Stimulated activated naive B cell treated with anti-CD40 and anti-IgM and Interleukin-4, amounts not matched to agents 10 μg/mL and 1 μg/mL and 100 μg/mL, for 72 hours (primary cell): ENCODE measurements around the gene KCNMA1.

Source experiments
- ATAC-seq, 2 donors: fragments of 150-1000 bp; cut with Tn5 transposase; replicated peaks; 2 replicates each; pipeline ENCODE4 v1.10.0; 2021; ENCODE audit warnings: moderate library complexity in 1 of 2
- DNase-seq: peaks from one replicate; pipeline ENCODE4 v3.0.0; 2021
- H3K27ac Mint-ChIP-seq: one replicate; pipeline ENCODE4 v1.8.0; 2022; ENCODE audit warnings: mild to moderate bottlenecking, mixed read lengths
- H3K27me3 Mint-ChIP-seq, 2 donors: one replicate each; pipeline ENCODE4 v1.8.0; 2022; ENCODE audit warnings: mixed read lengths in 2 of 2
- H3K36me3 Mint-ChIP-seq, 2 donors: one replicate each; pipeline ENCODE4 v1.8.0; 2022; ENCODE audit warnings: mixed read lengths in 2 of 2, mild to moderate bottlenecking in 1 of 2
- H3K4me1 Mint-ChIP-seq, 2 donors: one replicate each; pipeline ENCODE4 v1.8.0; 2022; ENCODE audit warnings: mixed read lengths in 2 of 2, mild to moderate bottlenecking in 1 of 2
- H3K4me3 Mint-ChIP-seq, 2 donors: one replicate each; pipeline ENCODE4 v1.8.0; 2022; ENCODE audit warnings: mild to moderate bottlenecking in 2 of 2, mixed read lengths in 2 of 2, moderate library complexity in 1 of 2
- H3K9me3 Mint-ChIP-seq, 2 donors: one replicate each; pipeline ENCODE4 v1.8.0; 2022; ENCODE audit warnings: mixed read lengths in 2 of 2, mild to moderate bottlenecking in 1 of 2

The KCNMA1 gene

GRCh38 chr10:76935941-76936613 lies 701.5 kb downstream of the KCNMA1 start:
- peaks cover 3 to 21% of the 10 kb centered on the region in 2 donors for H3K27me3 Mint-ChIP-seq
- H3K27ac Mint-ChIP-seq, result no peak overlapping the region
- H3K9me3 Mint-ChIP-seq, result peaks cover 0 to 3% of the 10 kb centered on the region in 2 donors
- DNase-seq, result no peak
- no peaks in the 10 kb centered on the region for H3K36me3 Mint-ChIP-seq
- no peaks in the 10 kb centered on the region for H3K4me1 Mint-ChIP-seq
- no peak overlapping the region for H3K4me3 Mint-ChIP-seq
- no peak for ATAC-seq

DNA sequence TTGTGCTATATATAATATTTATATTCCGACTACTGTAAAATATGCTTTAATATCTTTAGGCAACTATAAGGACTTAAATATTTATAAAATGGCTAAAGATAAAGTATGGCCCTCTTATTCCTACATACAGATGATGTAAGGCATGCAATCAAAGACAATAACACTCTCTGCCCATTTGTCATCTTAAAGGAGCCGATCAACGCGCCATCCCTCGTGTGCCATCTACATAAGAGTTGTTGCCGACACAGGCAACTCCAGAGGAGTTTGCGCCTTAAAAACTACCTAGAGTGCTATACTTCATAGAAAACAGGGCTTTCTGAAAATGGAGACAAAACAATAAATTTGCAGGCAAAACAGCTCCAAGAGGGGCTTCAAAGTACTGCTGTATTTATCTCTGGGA lies 709.0 kb downstream of the KCNMA1 start:
- DNase-seq (no peak), ATAC-seq (no peak)
- Mint-ChIP-seq H3K9me3 (peaks cover 2 to 4% of the 10 kb centered on the region in 2 donors), H3K36me3 (no peaks in the 10 kb centered on the region), H3K4me3 (no peak overlapping the region), H3K27ac (no peak overlapping the region), H3K4me1 (no peaks in the 10 kb centered on the region), H3K27me3 (no peaks in the 10 kb centered on the region)

GRCh38 chr10:76925636-76926405 lies 711.8 kb downstream of the KCNMA1 start:
- no peaks in the 10 kb centered on the region for H3K27me3 Mint-ChIP-seq
- H3K36me3 Mint-ChIP-seq, result no peaks in the 10 kb centered on the region
- H3K4me1 Mint-ChIP-seq, result no peaks in the 10 kb centered on the region
- no peak overlapping the region for H3K27ac Mint-ChIP-seq
- no peak for DNase-seq
- H3K4me3 Mint-ChIP-seq, result no peak overlapping the region
- peaks cover 2 to 3% of the 10 kb centered on the region in 2 donors for H3K9me3 Mint-ChIP-seq
- ATAC-seq, result no peak

DNA sequence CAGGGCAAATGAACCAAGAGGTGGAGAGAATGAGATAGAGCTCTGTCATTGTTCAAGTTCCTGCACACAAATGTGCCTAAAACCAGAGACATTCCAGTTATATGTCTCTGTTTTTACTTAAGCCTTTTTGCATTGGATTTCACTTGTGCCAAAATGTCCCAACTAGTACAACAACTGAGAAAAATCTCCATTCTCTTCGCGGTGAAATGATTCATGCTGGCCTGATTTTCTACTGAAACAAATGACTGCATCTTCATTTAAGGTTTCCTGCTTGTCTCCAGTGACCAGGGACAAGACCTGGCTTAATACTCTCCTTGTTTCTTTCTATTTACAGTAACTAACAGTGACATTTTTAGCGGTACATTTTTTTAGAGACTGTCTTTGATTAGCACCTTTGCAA lies 714.9 kb downstream of the KCNMA1 start:
- Mint-ChIP-seq H3K27me3 (peaks cover 0 to 5% of the 10 kb centered on the region in 2 donors), H3K4me3 (no peak overlapping the region), H3K27ac (no peak overlapping the region), H3K36me3 (no peaks in the 10 kb centered on the region), H3K4me1 (no peaks in the 10 kb centered on the region), H3K9me3 (no peaks in the 10 kb centered on the region)
- DNase-seq, result no peak
- ATAC-seq, result no peak

DNA sequence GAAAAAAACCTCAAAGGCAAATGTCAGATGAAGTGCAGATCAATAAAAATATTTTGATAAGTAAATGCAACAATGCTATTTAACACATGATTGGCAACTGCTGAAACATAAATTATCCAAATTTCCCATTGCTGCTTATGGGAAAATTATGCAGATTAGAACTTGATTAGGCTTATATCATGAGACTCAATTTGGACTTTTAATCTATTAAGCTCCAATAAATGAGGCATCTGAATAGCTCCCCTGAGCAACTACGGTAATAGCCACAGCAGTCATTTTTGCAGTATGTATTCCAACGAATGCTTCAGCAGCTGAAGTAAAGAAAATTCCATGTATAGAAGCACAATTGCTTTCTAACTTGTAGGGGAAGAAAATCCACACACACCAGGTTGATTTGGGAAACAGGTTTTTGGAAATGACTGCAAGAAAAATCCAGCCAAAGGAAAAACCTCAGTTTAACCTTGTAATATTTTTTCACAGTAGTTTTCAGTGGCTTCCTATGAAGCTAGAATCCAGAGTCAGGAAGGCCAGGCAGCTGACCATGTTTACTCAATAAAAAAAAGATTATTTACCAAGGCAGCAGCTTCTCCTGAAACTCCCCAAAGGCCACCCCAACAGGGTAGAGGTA lies 716.1 kb downstream of the KCNMA1 start:
- H3K27me3 Mint-ChIP-seq, result peaks cover 0 to 7% of the 10 kb centered on the region in 2 donors
- H3K36me3 Mint-ChIP-seq, result no peaks in the 10 kb centered on the region
- ATAC-seq (no peak), DNase-seq (no peak)
- no peak overlapping the region for H3K4me3 Mint-ChIP-seq
- H3K4me1 Mint-ChIP-seq, result no peaks in the 10 kb centered on the region
- no peak overlapping the region for H3K27ac Mint-ChIP-seq
- H3K9me3 Mint-ChIP-seq, result no peaks in the 10 kb centered on the region

- ATAC-seq, result no peak
- H3K4me1 Mint-ChIP-seq, result no peaks in the 10 kb centered on the region
- no peaks in the 10 kb centered on the region for H3K9me3 Mint-ChIP-seq
- H3K36me3 Mint-ChIP-seq, result no peaks in the 10 kb centered on the region
- no peak overlapping the region for H3K27ac Mint-ChIP-seq
- no peak overlapping the region for H3K4me3 Mint-ChIP-seq
- no peak for DNase-seq
- H3K27me3 Mint-ChIP-seq, result peaks cover 0 to 7% of the 10 kb centered on the region in 2 donors
Measured at GRCh38 chr10:76920581-76920980, 717.0 kb downstream of the KCNMA1 start.

DNA sequence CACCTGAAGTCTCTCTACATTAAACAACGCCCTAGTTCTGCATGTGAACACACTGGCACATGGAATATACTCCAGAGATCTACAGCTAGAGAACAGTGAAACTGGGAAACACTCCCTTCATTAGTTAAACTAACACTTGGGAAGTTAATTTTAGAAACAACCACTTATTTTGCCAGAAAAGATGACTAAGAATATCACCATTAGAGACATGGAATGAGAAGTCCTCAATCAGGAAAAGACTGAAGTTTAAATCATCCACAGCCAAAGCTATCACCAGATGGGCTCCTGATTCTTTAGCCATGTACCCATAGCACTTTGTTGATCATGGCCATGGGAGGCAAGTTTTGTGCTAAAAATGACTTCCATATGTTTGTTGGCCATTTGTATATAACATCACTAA lies 719.5 kb downstream of the KCNMA1 start:
- no peaks in the 10 kb centered on the region for H3K4me1 Mint-ChIP-seq
- H3K4me3 Mint-ChIP-seq, result no peak overlapping the region
- no peaks in the 10 kb centered on the region for H3K36me3 Mint-ChIP-seq
- H3K27me3 Mint-ChIP-seq, result peaks cover 0 to 7% of the 10 kb centered on the region in 2 donors
- ATAC-seq (no peak), DNase-seq (no peak)
- no peak overlapping the region for H3K27ac Mint-ChIP-seq
- H3K9me3 Mint-ChIP-seq, result peaks cover 0 to 1% of the 10 kb centered on the region in 2 donors

- ATAC-seq, result no peak
- DNase-seq, result no peak
- peaks cover 0 to 1% of the 10 kb centered on the region in 2 donors for H3K9me3 Mint-ChIP-seq
- no peak overlapping the region for H3K27ac Mint-ChIP-seq
- H3K4me1 Mint-ChIP-seq, result no peaks in the 10 kb centered on the region
- H3K27me3 Mint-ChIP-seq, result peaks cover 0 to 7% of the 10 kb centered on the region in 2 donors
- H3K36me3 Mint-ChIP-seq, result no peaks in the 10 kb centered on the region
- no peak overlapping the region for H3K4me3 Mint-ChIP-seq
Measured at GRCh38 chr10:76917071-76917470, 720.5 kb downstream of the KCNMA1 start.

DNA sequence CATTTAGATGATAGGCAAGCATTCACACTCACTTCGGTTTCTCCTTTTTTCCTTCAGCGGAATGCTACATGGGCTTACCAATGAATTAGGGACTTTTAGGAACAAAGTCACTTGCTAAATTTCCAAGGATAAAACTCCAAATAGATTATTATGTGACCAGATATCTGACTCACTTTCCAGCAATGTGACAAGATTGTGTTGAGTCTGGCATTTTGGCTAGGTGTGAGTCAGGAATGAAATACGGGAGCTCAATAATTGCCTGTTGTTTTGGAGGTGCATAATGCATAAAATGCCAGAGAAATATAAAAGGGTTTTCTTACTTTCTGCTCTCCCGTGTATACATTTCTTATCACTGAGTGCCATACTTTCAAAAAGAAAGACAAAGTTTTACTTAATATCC lies 721.1 kb downstream of the KCNMA1 start:
- H3K27ac Mint-ChIP-seq, result no peak overlapping the region
- ATAC-seq (no peak), DNase-seq (no peak)
- no peak overlapping the region for H3K4me3 Mint-ChIP-seq
- no peaks in the 10 kb centered on the region for H3K36me3 Mint-ChIP-seq
- H3K9me3 Mint-ChIP-seq, result peaks cover 0 to 1% of the 10 kb centered on the region in 2 donors
- peaks cover 0 to 7% of the 10 kb centered on the region in 2 donors for H3K27me3 Mint-ChIP-seq
- H3K4me1 Mint-ChIP-seq, result no peaks in the 10 kb centered on the region

DNA sequence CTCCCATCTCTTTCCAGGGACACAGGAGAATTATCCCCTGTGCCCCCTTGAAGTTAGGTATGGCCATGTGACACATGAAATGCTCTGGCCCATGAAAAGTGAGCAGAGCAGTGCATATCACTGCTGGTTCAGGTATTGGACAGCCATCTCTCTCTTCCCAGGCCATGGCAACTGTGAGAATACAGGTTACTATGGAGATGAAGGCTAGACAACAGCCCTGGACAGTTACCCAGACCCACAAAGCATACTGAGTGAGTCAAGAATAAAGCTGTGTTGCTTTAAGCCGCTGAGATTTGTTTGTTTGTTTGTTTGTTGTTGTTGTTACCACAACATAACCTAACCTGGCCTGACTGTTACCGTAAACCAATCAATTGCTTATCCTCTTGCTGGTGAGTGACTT lies 722.3 kb downstream of the KCNMA1 start:
- no peak overlapping the region for H3K4me3 Mint-ChIP-seq
- H3K27me3 Mint-ChIP-seq, result peaks cover 0 to 8% of the 10 kb centered on the region in 2 donors
- no peaks in the 10 kb centered on the region for H3K36me3 Mint-ChIP-seq
- peaks cover 0 to 1% of the 10 kb centered on the region in 2 donors for H3K9me3 Mint-ChIP-seq
- no peaks in the 10 kb centered on the region for H3K4me1 Mint-ChIP-seq
- no peak for ATAC-seq
- DNase-seq, result no peak
- H3K27ac Mint-ChIP-seq, result no peak overlapping the region

- Mint-ChIP-seq H3K9me3 (peaks cover 1 to 4% of the 10 kb centered on the region in 2 donors), H3K4me1 (no peaks in the 10 kb centered on the region), H3K36me3 (no peaks in the 10 kb centered on the region), H3K4me3 (no peak overlapping the region), H3K27ac (no peak overlapping the region), H3K27me3 (peaks cover 0 to 5% of the 10 kb centered on the region in 2 donors)
- ATAC-seq, result no peak
- no peak for DNase-seq
Measured at GRCh38 chr10:76911184-76911583, 726.4 kb downstream of the KCNMA1 start.

- DNase-seq (no peak), ATAC-seq (no peak)
- no peaks in the 10 kb centered on the region for H3K36me3 Mint-ChIP-seq
- peaks cover 1 to 4% of the 10 kb centered on the region in 2 donors for H3K9me3 Mint-ChIP-seq
- no peak overlapping the region for H3K4me3 Mint-ChIP-seq
- H3K27ac Mint-ChIP-seq, result no peak overlapping the region
- peaks cover 0 to 9% of the 10 kb centered on the region in 2 donors for H3K27me3 Mint-ChIP-seq
- H3K4me1 Mint-ChIP-seq, result no peaks in the 10 kb centered on the region
Measured at GRCh38 chr10:76910184-76910962, 727.2 kb downstream of the KCNMA1 start.

GRCh38 chr10:76906256-76906655 lies 731.4 kb downstream of the KCNMA1 start:
- no peak overlapping the region for H3K4me3 Mint-ChIP-seq
- H3K27me3 Mint-ChIP-seq, result peaks cover 0 to 11% of the 10 kb centered on the region in 2 donors
- DNase-seq, result no peak
- no peak for ATAC-seq
- H3K4me1 Mint-ChIP-seq, result no peaks in the 10 kb centered on the region
- H3K27ac Mint-ChIP-seq, result no peak overlapping the region
- H3K9me3 Mint-ChIP-seq, result peaks cover 0 to 4% of the 10 kb centered on the region in 2 donors
- no peaks in the 10 kb centered on the region for H3K36me3 Mint-ChIP-seq

GRCh38 chr10:76905251-76905650 lies 732.4 kb downstream of the KCNMA1 start:
- no peaks in the 10 kb centered on the region for H3K36me3 Mint-ChIP-seq
- no peak overlapping the region for H3K4me3 Mint-ChIP-seq
- no peak overlapping the region for H3K27ac Mint-ChIP-seq
- no peaks in the 10 kb centered on the region for H3K4me1 Mint-ChIP-seq
- peaks cover 0 to 4% of the 10 kb centered on the region in 2 donors for H3K9me3 Mint-ChIP-seq
- H3K27me3 Mint-ChIP-seq, result peaks cover 0 to 9% of the 10 kb centered on the region in 2 donors
- DNase-seq (no peak), ATAC-seq (no peak)
